Left forelimb (tissue), 1 donor: ENCODE measurements around the gene MEAK7.

Experiments
- DNase-seq: peaks from one replicate; pipeline ENCODE4 v3.0.0-alpha.2; 2018; ENCODE audit warnings: low spot score

The MEAK7 gene, protein sequence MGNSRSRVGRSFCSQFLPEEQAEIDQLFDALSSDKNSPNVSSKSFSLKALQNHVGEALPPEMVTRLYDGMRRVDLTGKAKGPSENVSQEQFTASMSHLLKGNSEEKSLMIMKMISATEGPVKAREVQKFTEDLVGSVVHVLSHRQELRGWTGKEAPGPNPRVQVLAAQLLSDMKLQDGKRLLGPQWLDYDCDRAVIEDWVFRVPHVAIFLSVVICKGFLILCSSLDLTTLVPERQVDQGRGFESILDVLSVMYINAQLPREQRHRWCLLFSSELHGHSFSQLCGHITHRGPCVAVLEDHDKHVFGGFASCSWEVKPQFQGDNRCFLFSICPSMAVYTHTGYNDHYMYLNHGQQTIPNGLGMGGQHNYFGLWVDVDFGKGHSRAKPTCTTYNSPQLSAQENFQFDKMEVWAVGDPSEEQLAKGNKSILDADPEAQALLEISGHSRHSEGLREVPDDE

DNA sequence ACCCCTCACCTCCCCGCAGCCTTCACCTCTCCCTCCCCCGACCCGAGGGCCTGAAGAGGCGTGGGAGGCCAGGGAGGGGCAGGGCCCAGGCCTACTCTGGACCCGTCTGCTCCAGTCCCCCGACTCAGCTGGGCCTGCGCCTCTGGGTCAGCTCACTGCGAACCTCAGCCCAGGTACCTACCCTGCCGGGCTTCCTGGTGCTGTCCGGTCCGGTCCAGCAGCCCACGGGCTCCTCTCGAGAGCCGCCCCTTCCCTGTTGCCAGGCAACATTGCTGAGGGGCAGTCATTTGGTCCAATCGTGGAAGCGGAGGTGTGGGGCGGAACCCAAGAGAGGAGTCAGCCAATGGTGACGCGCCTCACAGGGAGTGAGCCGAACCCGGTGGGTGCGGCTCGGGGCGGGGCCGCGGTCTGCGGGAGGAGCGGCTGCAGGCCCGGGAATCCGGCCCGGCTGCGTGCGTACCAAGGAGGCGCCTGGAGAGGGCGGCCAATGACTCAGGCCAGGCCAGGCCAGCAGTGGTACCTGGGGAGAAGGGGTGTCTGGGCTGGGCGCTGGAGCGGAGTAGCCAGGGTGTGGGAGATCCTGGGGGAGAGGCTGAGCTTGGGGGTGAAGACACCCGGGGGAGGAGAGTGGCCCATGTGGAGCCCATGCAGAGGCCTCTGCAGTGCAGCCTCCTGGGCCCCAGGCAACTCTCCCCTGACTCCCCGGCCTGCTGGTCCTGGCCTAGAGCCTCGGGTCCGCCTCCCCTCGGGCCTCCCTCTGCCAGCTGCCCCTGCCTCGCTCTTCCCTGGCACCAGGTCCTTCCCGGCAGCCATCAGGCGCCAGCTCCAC lies at the start of gene MEAK7:
Gene MEAK7, minus strand, starts transcription at position 240 of the 829 bp plus-strand sequence. CDS start 6,573 bp downstream, outside the sequence.
- peak; percentile 98 for DNase-seq

DNA sequence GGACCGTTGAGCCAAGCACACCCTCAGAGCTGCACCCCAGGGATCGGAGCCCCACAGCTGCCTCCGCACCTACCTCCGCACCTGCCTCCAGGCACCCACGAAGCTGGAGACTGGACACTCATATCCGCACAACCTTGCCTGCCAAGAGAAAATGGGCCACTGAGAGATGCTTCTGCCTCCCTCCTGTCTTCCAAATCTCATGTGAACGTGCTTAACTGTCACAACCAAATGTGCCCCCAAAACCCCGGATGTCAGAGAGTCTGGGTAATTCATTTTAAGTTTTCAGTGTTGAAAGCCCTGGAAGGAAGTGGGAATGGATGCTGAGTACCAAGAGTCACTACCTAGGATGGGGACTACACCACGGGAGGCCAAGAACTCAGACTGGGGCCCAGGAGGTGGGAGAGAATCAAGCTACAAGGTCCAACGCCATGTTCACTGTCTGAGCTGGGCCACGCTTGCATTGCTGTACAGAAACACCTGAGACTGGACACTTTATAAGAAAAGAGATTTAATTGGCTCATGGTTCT lies 49.5 kb upstream of the MEAK7 start:
- no peak for DNase-seq

- DNase-seq = no peak
Observed at GRCh38 chr16:84552135-84552534, 47.7 kb upstream of the MEAK7 start.

DNA sequence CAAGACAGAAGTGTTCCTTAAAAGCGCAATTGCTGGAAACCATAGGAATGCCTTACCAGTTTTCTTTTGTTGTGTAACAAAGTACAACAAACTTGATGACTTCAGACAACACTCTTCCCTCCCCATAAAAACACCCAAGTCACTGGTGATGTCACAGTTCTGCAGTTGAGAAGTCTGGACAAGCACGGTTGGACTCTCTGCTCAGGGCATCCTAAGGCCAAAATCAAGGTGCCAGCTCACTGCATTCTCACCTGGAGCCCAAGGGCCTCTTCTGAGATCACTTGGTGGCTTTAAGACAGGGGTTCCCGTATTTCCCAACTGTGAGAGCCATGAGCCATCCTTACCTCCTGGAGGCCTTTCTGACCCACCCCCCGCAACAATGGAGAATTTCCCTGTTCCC lies 45.6 kb upstream of the MEAK7 start:
- no peak for DNase-seq

GRCh38 chr16:84548971-84549844 lies 44.7 kb upstream of the MEAK7 start:
- no peak for DNase-seq

DNA sequence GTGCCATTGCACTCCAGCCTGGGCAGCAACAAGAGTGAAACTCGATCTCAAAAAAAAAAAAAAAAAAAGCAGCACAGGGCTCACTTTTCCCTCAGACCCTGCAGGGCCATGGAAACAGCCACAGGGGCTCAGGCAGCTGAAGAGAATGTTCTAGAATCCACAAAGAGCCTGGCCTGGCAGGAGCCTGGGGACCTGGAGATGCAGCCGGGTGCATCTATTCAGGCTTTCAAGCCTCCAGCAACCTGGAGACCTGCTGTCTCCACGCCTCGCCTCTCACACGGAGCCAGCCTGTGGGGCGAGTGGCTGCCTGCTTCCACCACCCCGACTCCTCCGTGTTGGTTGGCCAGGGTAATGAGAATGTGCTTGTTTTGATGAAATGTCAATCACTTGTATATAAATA lies 44.0 kb upstream of the MEAK7 start:
- DNase-seq = no peak

DNA sequence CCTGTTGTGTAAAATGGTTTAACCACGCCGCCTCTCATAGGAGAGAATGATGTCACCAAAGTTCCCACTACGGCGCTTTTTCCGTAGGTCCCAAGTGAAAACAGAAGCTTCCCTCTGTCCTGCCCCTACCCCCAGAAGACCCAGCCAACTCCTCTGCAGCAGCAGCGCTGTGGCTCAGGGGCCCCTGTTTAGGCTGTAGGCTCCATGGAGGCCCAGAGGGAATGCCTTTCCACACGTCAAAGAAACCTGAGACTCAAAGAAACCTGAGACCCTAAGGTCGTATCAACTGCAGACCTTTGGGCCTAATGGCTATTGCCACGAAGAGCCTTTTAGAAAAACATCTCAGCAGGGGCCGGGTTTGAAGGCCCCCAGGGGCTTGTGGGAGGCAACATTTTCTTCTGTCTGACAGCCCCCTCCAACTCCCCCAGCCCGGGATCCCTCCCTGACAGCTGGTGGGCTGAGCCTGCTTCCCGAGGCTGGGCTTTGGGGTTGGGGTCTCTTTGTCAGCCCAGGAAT lies 43.1 kb upstream of the MEAK7 start:
- no peak for DNase-seq

- no peak for DNase-seq
Observed at GRCh38 chr16:84546669-84547545, 42.4 kb upstream of the MEAK7 start.

DNA sequence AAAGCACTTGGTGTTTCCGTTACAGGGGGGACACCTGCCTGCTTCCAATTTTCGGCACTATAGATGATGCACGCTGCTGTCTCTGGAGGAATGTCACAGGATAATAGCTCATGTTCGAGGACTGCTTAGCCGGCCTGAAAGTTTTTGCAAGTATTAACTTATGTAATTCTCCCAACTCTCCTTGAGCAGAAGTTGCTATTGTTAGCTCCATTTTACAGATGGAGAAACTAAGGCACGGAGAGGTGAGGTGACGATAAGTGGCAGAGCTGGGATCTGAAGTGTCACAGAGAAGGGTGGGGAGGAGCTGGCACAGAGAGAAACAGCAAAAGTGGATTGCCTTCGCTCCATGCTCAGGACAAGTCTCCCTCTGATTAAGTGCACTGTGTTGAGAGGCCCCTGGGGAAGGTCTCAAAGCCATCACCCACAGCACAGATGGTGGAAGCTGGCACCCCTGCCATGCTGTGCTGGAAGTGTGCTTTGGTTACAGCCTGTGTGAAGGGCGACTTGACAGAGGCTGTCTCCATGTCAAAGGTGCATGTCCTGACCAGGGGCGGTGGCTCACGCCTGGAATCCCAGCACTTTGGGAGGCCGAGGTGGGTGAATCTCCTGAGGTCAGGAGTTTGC lies 40.8 kb upstream of the MEAK7 start:
- DNase-seq = no peak

GRCh38 chr16:84544031-84544773 lies 39.7 kb upstream of the MEAK7 start:
- DNase-seq = no peak

- no peak for DNase-seq
Observed at GRCh38 chr16:84543253-84543652, 38.8 kb upstream of the MEAK7 start.

GRCh38 chr16:84541999-84542817 lies 37.7 kb upstream of the MEAK7 start:
- no peak for DNase-seq

GRCh38 chr16:84540194-84540593 lies 35.7 kb upstream of the MEAK7 start:
- DNase-seq = no peak

DNA sequence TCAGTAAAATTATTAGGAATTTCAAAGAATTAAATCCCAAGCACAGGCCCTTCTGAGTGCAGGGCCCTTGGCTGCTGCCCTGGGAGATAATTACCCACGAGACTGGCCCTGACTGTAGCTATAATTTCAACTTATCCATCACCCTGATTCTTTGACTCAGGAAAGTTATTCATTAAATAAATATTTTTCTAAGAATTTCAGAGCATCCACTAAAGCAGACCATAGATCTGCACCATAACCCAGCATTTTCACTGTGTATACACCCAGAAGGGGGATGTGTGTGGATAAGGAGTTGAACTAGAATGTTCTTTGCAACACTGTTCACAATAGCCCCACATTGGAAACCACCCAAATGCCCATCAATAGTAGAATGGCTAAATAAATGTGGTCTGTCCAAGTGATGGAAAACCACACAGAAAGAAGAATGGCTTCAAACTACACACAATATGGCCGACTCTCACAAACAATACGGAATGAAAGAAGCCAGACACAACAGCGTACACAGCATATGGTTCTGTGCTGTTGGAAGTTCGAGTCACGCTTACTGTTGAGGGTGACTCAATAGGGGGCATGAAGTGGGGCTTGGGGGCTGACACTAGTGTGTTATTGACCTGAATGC lies 33.9 kb upstream of the MEAK7 start:
- DNase-seq = no peak

DNA sequence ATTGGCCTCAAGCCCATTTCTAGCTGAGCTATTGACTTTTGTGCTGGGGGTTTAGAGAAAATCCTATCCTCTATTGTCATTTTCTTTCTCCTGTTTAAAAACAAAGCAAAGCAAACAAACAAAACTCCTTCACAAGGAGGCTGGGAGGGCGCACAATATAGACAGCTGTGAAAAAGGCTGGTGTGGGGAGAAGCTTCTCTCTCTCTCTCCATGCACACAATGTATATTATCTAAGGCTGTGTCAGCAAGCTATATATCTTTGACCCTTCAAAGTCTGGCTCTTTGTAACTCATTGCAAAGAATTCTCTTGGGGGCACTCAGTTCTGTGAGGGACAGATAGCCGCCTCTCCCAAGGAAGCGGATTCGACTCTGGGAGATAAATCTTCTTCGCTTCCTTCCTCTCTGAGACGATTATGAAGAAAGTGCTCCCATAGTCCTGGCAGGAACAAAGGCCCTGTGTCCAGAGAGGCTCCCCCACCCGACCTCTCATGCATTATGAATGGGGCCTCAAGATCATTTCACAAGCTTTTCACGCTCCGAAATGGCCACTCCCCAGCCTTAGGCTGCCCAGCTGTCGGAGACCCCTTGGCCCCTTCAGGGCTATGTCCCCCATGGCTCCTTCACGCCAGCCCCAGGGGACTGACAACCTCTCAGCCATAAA lies 33.2 kb upstream of the MEAK7 start:
- DNase-seq = no peak

GRCh38 chr16:84535851-84536250 lies 31.4 kb upstream of the MEAK7 start:
- DNase-seq = no peak

GRCh38 chr16:84535408-84535807 lies 30.9 kb upstream of the MEAK7 start:
- DNase-seq = no peak
